Vagina (tissue), 2 donors: ENCODE data around the gene ATP11B. TPM values are rescaled to one million over a fixed set of nuclear protein-coding genes. Genes with fewer than 3 reads are reported as not detected.

Experiments
- DNase-seq, 2 donors: peaks; one replicate each; pipeline ENCODE4 v3.0.0-alpha.2; 2017; ENCODE audit errors: extremely low spot score in 2 of 2
- H3K27ac ChIP-seq: fragments of 200-600 bp; sonication (generic); one replicate; pipeline ENCODE4 v1.5.1; 2019
- H3K27me3 ChIP-seq: fragments of 200-600 bp; sonication (generic); one replicate; pipeline ENCODE4 v1.5.1; 2019
- H3K36me3 ChIP-seq, 2 donors: fragments of 200-600 bp; sonication (generic); one replicate each; pipeline ENCODE4 v1.5.1; 2017 to 2019
- H3K4me1 ChIP-seq: fragments of 200-600 bp; sonication (generic); one replicate; pipeline ENCODE4 v1.5.1; 2019
- H3K4me3 ChIP-seq, 2 donors: fragments of 200-600 bp; sonication (generic); 1 replicate in 1 of 2; 2 replicates in 1 of 2; pipeline ENCODE4 v1.5.1; 2016 to 2019
- H3K9me3 ChIP-seq: fragments of 200-600 bp; sonication (generic); one replicate; pipeline ENCODE4 v1.5.1; 2019
- CTCF ChIP-seq, 3 experiments: fragments of 450-650 bp in 2 of 3; fragments of 200-600 bp in 1 of 3; sonication (generic) in 1 of 3; IDR thresholded peaks; one replicate each; pipeline ENCODE4 v1.5.1; 2017 to 2019; ENCODE audit warnings: antibody characterized with exemption in 3 of 3, mild to moderate bottlenecking in 2 of 3, moderate library complexity in 2 of 3
- POLR2A ChIP-seq, 2 donors: fragments of 450-650 bp; IDR thresholded peaks; one replicate each; pipeline ENCODE4 v1.6.1; 2017; ENCODE audit warnings: antibody characterized with exemption in 2 of 2, mild to moderate bottlenecking in 2 of 2, moderate library complexity in 2 of 2
- POLR2AphosphoS5 ChIP-seq, 2 donors: sonication (generic); formaldehyde crosslinking; IDR thresholded peaks; one replicate each; pipeline ENCODE4 v1.9.0; 2017; ENCODE audit warnings: antibody characterized with exemption in 2 of 2, mild to moderate bottlenecking in 2 of 2, low read depth in 1 of 2; ENCODE audit not compliant: insufficient read depth in 1 of 2
- intact Hi-C: fragments of 100-400 bp; cut with DNase I; formaldehyde crosslinking; loops from one replicate; pipeline ENCODE4 v1.15.1; 2023
- total RNA-seq: library from RNA; depleted of rRNA; stranded (reverse); fragments of >200 nt; gene quantifications from one replicate; pipeline ENCODE4 v1.2.3, GENCODE V29; 2016

ATP11B gene
- total RNA-seq, result 100 TPM

- TF ChIP-seq POLR2AphosphoS5 (IDR thresholded peaks at IDR 0.05; ENCODE audit: insufficient read depth in 1 of 2, low read depth in 1 of 2) (peak in 1 of 2 donors; percentile 84), CTCF (IDR thresholded peaks at IDR 0.05) (no peak), POLR2A (IDR thresholded peaks at IDR 0.05) (peak in 1 of 2 donors; percentile 54)
- H3K27me3 ChIP-seq, result no peaks in the 10 kb centered on the region
- peak within 1 kb of the TSS; percentile 85 to 92 for H3K4me3 ChIP-seq
- no peaks in the 10 kb centered on the region for H3K36me3 ChIP-seq
- H3K4me1 ChIP-seq, result peaks cover 33% of the 10 kb centered on the region
- peak within 1 kb of the TSS; percentile 95 for H3K27ac ChIP-seq
- peak in 1 of 2 donors; percentile 89 for DNase-seq
- H3K9me3 ChIP-seq, result no peaks in the 10 kb centered on the region
- intact Hi-C loops, result no loop called here
Measured at GRCh38 chr3:182792901-182793662, at the start of gene ATP11B. Gene ATP11B (plus strand): TSS chr3:182793504. CDS start chr3:182793760, 256 bp downstream.

- Histone ChIP-seq H3K9me3 (no peaks in the 10 kb centered on the region), H3K36me3 (no peaks in the 10 kb centered on the region), H3K27me3 (no peaks in the 10 kb centered on the region), H3K4me1 (no peaks in the 10 kb centered on the region), H3K4me3 (no peak overlapping the region), H3K27ac (no peak overlapping the region)
- no peak for TF ChIP-seq POLR2A (IDR thresholded peaks at IDR 0.05)
- TF ChIP-seq POLR2AphosphoS5 (IDR thresholded peaks at IDR 0.05; ENCODE audit: insufficient read depth in 1 of 2, low read depth in 1 of 2), result no peak
- TF ChIP-seq CTCF (IDR thresholded peaks at IDR 0.05), result no peak
- intact Hi-C loops, result no loop called here
- no peak for DNase-seq
Measured at GRCh38 chr3:182746959-182747358, 46.3 kb upstream of the ATP11B start.

GRCh38 chr3:182755308-182755707 lies 38.0 kb upstream of the ATP11B start:
- intact Hi-C loops, result no loop called here
- no peak for DNase-seq
- Histone ChIP-seq H3K36me3 (no peaks in the 10 kb centered on the region), H3K4me3 (no peak overlapping the region), H3K27me3 (no peaks in the 10 kb centered on the region), H3K4me1 (no peaks in the 10 kb centered on the region), H3K27ac (no peak overlapping the region), H3K9me3 (no peaks in the 10 kb centered on the region)
- TF ChIP-seq POLR2A (IDR thresholded peaks at IDR 0.05), result no peak
- no peak for TF ChIP-seq POLR2AphosphoS5 (IDR thresholded peaks at IDR 0.05; ENCODE audit: insufficient read depth in 1 of 2, low read depth in 1 of 2)
- no peak for TF ChIP-seq CTCF (IDR thresholded peaks at IDR 0.05)

GRCh38 chr3:182755712-182756111 lies 37.6 kb upstream of the ATP11B start:
- no peaks in the 10 kb centered on the region for H3K4me1 ChIP-seq
- intact Hi-C loops, result no loop called here
- H3K36me3 ChIP-seq, result no peaks in the 10 kb centered on the region
- no peak for TF ChIP-seq POLR2A (IDR thresholded peaks at IDR 0.05)
- TF ChIP-seq POLR2AphosphoS5 (IDR thresholded peaks at IDR 0.05; ENCODE audit: insufficient read depth in 1 of 2, low read depth in 1 of 2), result no peak
- TF ChIP-seq CTCF (IDR thresholded peaks at IDR 0.05), result no peak
- H3K4me3 ChIP-seq, result no peak overlapping the region
- no peaks in the 10 kb centered on the region for H3K9me3 ChIP-seq
- no peak for DNase-seq
- no peak overlapping the region for H3K27ac ChIP-seq
- no peaks in the 10 kb centered on the region for H3K27me3 ChIP-seq

GRCh38 chr3:182760576-182761164 lies 32.6 kb upstream of the ATP11B start:
- no peak for TF ChIP-seq POLR2A (IDR thresholded peaks at IDR 0.05)
- TF ChIP-seq CTCF (IDR thresholded peaks at IDR 0.05), result no peak
- TF ChIP-seq POLR2AphosphoS5 (IDR thresholded peaks at IDR 0.05; ENCODE audit: insufficient read depth in 1 of 2, low read depth in 1 of 2), result no peak
- Histone ChIP-seq H3K36me3 (no peaks in the 10 kb centered on the region), H3K4me1 (no peaks in the 10 kb centered on the region), H3K27me3 (no peaks in the 10 kb centered on the region), H3K9me3 (no peaks in the 10 kb centered on the region), H3K27ac (no peak overlapping the region), H3K4me3 (no peak overlapping the region)
- intact Hi-C loops, result no loop called here
- DNase-seq, result no peak
